ENCODE results near the gene AMBP. TPM values are rescaled to one million over a fixed set of nuclear protein-coding genes. Genes with fewer than 3 reads are reported as not detected.
A peak's percentile ranks its signal among the peaks of the same experiment; 100 is the strongest.

AMBP gene
- total and polyA plus RNA-seq, 2 experiments from 2014 or later, result not detected

- H3K4me3 ChIP-seq, result peak overlapping the region; percentile 59
These were observed 20.2 kb upstream of the AMBP start for GRCh38 chr9:114098021-114098935.

GRCh38 chr9:114097613-114098020 is 19.5 kb upstream of the AMBP start:
- H3K9me2 ChIP-seq (ENCODE audit: insufficient read depth), result no peaks in the 10 kb centered on the region
- H3F3A ChIP-seq (ENCODE audit: insufficient read depth), result no peaks in the 10 kb centered on the region
- H2AFZ ChIP-seq, result peak overlapping the region; percentile 35; the same call in 1 of the 2 replicates
- DNase-seq, result peak; percentile 25
- no peak for TF ChIP-seq EZH2 (IDR thresholded peaks at IDR 0.05; ENCODE audit: insufficient read depth, poor library complexity, severe bottlenecking)
- TF ChIP-seq EZH2phosphoT487 (IDR thresholded peaks at IDR 0.05; ENCODE audit: insufficient read depth, low read depth), result no peak
- in situ Hi-C loops (cut with MboI), result no loop called here
- peak overlapping the region; percentile 59; the same call in 1 of the 2 replicates for H3K4me3 ChIP-seq
- H3K79me2 ChIP-seq (ENCODE audit: insufficient read depth), result no peaks in the 10 kb centered on the region
- no peak overlapping the region for H3K27ac ChIP-seq
- no peak overlapping the region for H3K9ac ChIP-seq
- no peaks in the 10 kb centered on the region for H4K20me1 ChIP-seq (ENCODE audit: insufficient read depth)
- H3K27me3 ChIP-seq (replicated peaks; ENCODE audit: insufficient read depth), result no peaks in the 10 kb centered on the region; the same call in 1 of the 2 replicates
- no peaks in the 10 kb centered on the region for H3K36me3 ChIP-seq (ENCODE audit: low read depth)
- peak overlapping the region; percentile 66 for H3K4me2 ChIP-seq (ENCODE audit: unreplicated experiment)
- no peaks in the 10 kb centered on the region for H3K9me3 ChIP-seq (ENCODE audit: low read depth)
- WGBS, 2 experiments (ENCODE audit: low coverage in 1 of 2, low lambda C conversion rate in 2 of 2, missing lambda C conversion rate in 2 of 2), result 45 to 46% methylated on average over 18 of the region's 18 CpGs
- H3K4me1 ChIP-seq (ENCODE audit: insufficient read depth), result no peaks in the 10 kb centered on the region

More at GRCh38 chr9:114098021-114098935, 20.2 kb upstream of the AMBP start:
- no peaks in the 10 kb centered on the region for H3K4me1 ChIP-seq (ENCODE audit: insufficient read depth)
- DNase-seq, result peak; percentile 37
- H3K9me3 ChIP-seq (ENCODE audit: low read depth), result no peaks in the 10 kb centered on the region
- no peak for TF ChIP-seq EZH2phosphoT487 (IDR thresholded peaks at IDR 0.05; ENCODE audit: insufficient read depth, low read depth)
- TF ChIP-seq EZH2 (IDR thresholded peaks at IDR 0.05; ENCODE audit: insufficient read depth, poor library complexity, severe bottlenecking), result no peak
- H3K9ac ChIP-seq, result no peak overlapping the region
- H3K9me2 ChIP-seq (ENCODE audit: insufficient read depth), result no peaks in the 10 kb centered on the region
- no peak overlapping the region for H3K27ac ChIP-seq
- in situ Hi-C loops (cut with MboI), result no loop called here
- no peaks in the 10 kb centered on the region for H3F3A ChIP-seq (ENCODE audit: insufficient read depth)
- H3K27me3 ChIP-seq (replicated peaks; ENCODE audit: insufficient read depth), result no peaks in the 10 kb centered on the region; the same call in 1 of the 2 replicates
- 5 to 6% methylated on average over 35 to 75 of the region's 77 CpGs for WGBS, 2 experiments (ENCODE audit: low coverage in 1 of 2, low lambda C conversion rate in 2 of 2, missing lambda C conversion rate in 2 of 2)
- H3K36me3 ChIP-seq (ENCODE audit: low read depth), result no peaks in the 10 kb centered on the region
- H3K4me2 ChIP-seq (ENCODE audit: unreplicated experiment), result peak overlapping the region; percentile 66
- H4K20me1 ChIP-seq (ENCODE audit: insufficient read depth), result no peaks in the 10 kb centered on the region
- H3K79me2 ChIP-seq (ENCODE audit: insufficient read depth), result no peaks in the 10 kb centered on the region
- H2AFZ ChIP-seq, result peak overlapping the region; percentile 35; the same call in 1 of the 2 replicates

GRCh38 chr9:114096866-114097612 is 18.9 kb upstream of the AMBP start:
- no peaks in the 10 kb centered on the region for H3F3A ChIP-seq (ENCODE audit: insufficient read depth)
- H3K4me3 ChIP-seq, result no peak overlapping the region
- WGBS, 2 experiments (ENCODE audit: low coverage in 1 of 2, low lambda C conversion rate in 2 of 2, missing lambda C conversion rate in 2 of 2), result 83 to 88% methylated on average over 13 to 14 of the region's 14 CpGs
- H3K36me3 ChIP-seq (ENCODE audit: low read depth), result no peaks in the 10 kb centered on the region
- no peaks in the 10 kb centered on the region for H3K9me2 ChIP-seq (ENCODE audit: insufficient read depth)
- H3K9me3 ChIP-seq (ENCODE audit: low read depth), result no peaks in the 10 kb centered on the region
- no peak overlapping the region for H2AFZ ChIP-seq
- in situ Hi-C loops (cut with MboI), result no loop called here
- H3K4me2 ChIP-seq (ENCODE audit: unreplicated experiment), result no peak overlapping the region
- DNase-seq, result no peak
- no peaks in the 10 kb centered on the region; the same call in 1 of the 2 replicates for H3K27me3 ChIP-seq (replicated peaks; ENCODE audit: insufficient read depth)
- TF ChIP-seq EZH2phosphoT487 (IDR thresholded peaks at IDR 0.05; ENCODE audit: insufficient read depth, low read depth) (no peak), EZH2 (IDR thresholded peaks at IDR 0.05; ENCODE audit: insufficient read depth, poor library complexity, severe bottlenecking) (no peak)
- H3K27ac ChIP-seq, result no peak overlapping the region
- no peaks in the 10 kb centered on the region for H3K4me1 ChIP-seq (ENCODE audit: insufficient read depth)
- H3K9ac ChIP-seq, result no peak overlapping the region
- no peaks in the 10 kb centered on the region for H3K79me2 ChIP-seq (ENCODE audit: insufficient read depth)
- H4K20me1 ChIP-seq (ENCODE audit: insufficient read depth), result no peaks in the 10 kb centered on the region

- Histone ChIP-seq H3K9me2 (ENCODE audit: insufficient read depth) (no peaks in the 10 kb centered on the region), H3K4me3 (no peak overlapping the region), H3K9ac (no peak overlapping the region), H3F3A (ENCODE audit: insufficient read depth) (no peaks in the 10 kb centered on the region), H3K27me3 (replicated peaks; ENCODE audit: insufficient read depth) (no peaks in the 10 kb centered on the region; the same call in 1 of the 2 replicates), H3K9me3 (ENCODE audit: low read depth) (no peaks in the 10 kb centered on the region), H3K4me2 (ENCODE audit: unreplicated experiment) (no peak overlapping the region), H2AFZ (no peak overlapping the region), H3K4me1 (ENCODE audit: insufficient read depth) (no peaks in the 10 kb centered on the region), H3K79me2 (ENCODE audit: insufficient read depth) (no peaks in the 10 kb centered on the region), H3K27ac (no peak overlapping the region), H3K36me3 (ENCODE audit: low read depth) (no peaks in the 10 kb centered on the region), H4K20me1 (ENCODE audit: insufficient read depth) (no peaks in the 10 kb centered on the region)
- no peak for DNase-seq
- TF ChIP-seq EZH2phosphoT487 (IDR thresholded peaks at IDR 0.05; ENCODE audit: insufficient read depth, low read depth) (no peak), EZH2 (IDR thresholded peaks at IDR 0.05; ENCODE audit: insufficient read depth, poor library complexity, severe bottlenecking) (no peak)
- in situ Hi-C loops (cut with MboI), result no loop called here
- 74 to 76% methylated on average over 9 of the region's 9 CpGs for WGBS, 2 experiments (ENCODE audit: low coverage in 1 of 2, low lambda C conversion rate in 2 of 2, missing lambda C conversion rate in 2 of 2)
These were observed 18.0 kb upstream of the AMBP start for GRCh38 chr9:114096041-114096511.
